ENCODE data around the gene A2M. TPM values are rescaled to one million over a fixed set of nuclear protein-coding genes. Genes with fewer than 3 reads are reported as not detected.

Gene A2M
- total and polyA plus RNA-seq, 2 of the 8 experiments (the other 6 are each of a cell fraction or from before 2014, with no cell fraction given), result 0.15 TPM; not detected in 1

DNA sequence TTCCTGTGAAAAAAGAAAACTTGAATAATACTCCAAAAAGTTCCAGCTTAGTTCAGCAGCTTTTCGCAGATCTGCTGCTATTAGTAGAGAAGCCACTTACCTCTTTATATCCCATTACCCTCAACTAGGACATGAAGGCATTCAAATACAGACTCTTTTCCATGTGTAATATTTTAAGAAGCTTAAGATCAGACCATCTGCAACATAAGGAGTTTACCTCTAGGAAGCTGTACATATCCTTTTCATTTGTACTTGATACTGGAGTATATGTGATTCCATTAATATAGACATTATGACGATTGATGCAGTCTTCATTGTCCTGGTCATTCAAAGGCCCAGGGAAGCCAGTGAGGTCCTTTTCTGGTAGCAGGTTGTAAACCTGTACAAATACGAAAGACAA, 20.4 kb downstream of the A2M start (continued):
- TF ChIP-seq NRF1 (IDR thresholded peaks at IDR 0.05; ENCODE audit: low read depth, low read length), result no peak
- no peak for TF ChIP-seq KDM1A (IDR thresholded peaks at IDR 0.05; ENCODE audit: borderline replicate concordance, low read length)
- no peak for TF ChIP-seq CEBPB (IDR thresholded peaks at IDR 0.05; ENCODE audit: low read depth, low read length)
- TF ChIP-seq RXRA (IDR thresholded peaks at IDR 0.05; ENCODE audit: insufficient read depth, low read depth, low read length), result no peak
- TF ChIP-seq PHF8 (conservative IDR thresholded peaks at IDR 0.05; ENCODE audit: low read depth, low read length), result no peak
- TF ChIP-seq ASH2L (IDR thresholded peaks at IDR 0.05; ENCODE audit: low read length), result no peak

Measured in H1 (cell line).